Measurements from ENCODE around the gene CCDC68. TPM values are rescaled to one million over a fixed set of nuclear protein-coding genes. Genes with fewer than 3 reads are reported as not detected.
"Not testable (repeated sequence)": the region's sequence is repeated elsewhere in the genome, so short reads cannot be mapped to it uniquely, and the experiment has no call there.

Gene CCDC68
- total RNA-seq, 1 donor from 2014 or later, result 0.33 TPM

GRCh38 chr18:54973046-54973445 lies 13.8 kb upstream of the CCDC68 start:
- H3K4me3 Mint-ChIP-seq, result no peak overlapping the region
- DNase-seq, result no peak
- H3K4me1 Mint-ChIP-seq, result no peaks in the 10 kb centered on the region
- TF ChIP-seq CTCF (IDR thresholded peaks at IDR 0.05), result no peak
- intact Hi-C loops (cut with micrococcal nuclease), result no loop called here
- ChIA-PET CTCF (no interaction called here), POLR2A (no interaction called here)
- no peaks in the 10 kb centered on the region for H3K36me3 Mint-ChIP-seq (ENCODE audit: low read depth)
- peaks cover 4% of the 10 kb centered on the region for H3K9me3 Mint-ChIP-seq
- no peaks in the 10 kb centered on the region for H3K27me3 Mint-ChIP-seq
- no peak overlapping the region for H3K27ac Mint-ChIP-seq
- ATAC-seq (ENCODE audit: low read depth), result no peak

DNA sequence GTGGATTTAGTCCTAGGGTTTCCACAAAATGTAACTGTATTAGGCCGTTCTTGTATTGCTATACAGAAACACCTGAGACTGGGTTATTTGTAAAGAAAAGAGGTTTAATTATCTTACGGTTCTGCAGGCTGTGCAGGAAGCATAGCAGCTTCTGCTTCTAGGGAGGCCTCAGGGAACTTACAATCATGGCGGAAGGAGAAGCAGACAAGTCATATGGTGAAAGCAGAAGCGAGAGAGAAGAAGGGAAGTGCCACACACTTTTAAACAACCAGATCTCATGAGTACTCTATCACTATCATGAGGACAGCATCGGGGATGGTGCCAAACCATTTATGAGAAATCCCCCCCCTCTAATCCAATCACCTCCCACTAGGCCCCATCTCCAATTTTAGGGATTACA lies 9.5 kb upstream of the CCDC68 start:
- Mint-ChIP-seq H3K4me3 (no peak overlapping the region), H3K4me1 (peaks cover 7% of the 10 kb centered on the region), H3K9me3 (peaks cover 4% of the 10 kb centered on the region), H3K27ac (no peak overlapping the region), H3K27me3 (peaks cover 3% of the 10 kb centered on the region), H3K36me3 (ENCODE audit: low read depth) (no peaks in the 10 kb centered on the region)
- CTCF ChIA-PET, result no interaction called here
- POLR2A ChIA-PET, result no interaction called here
- TF ChIP-seq CTCF (IDR thresholded peaks at IDR 0.05), result no peak
- DNase-seq (no peak), ATAC-seq (ENCODE audit: low read depth) (peak; percentile 21)
- intact Hi-C loops (cut with micrococcal nuclease), result no loop called here

DNA sequence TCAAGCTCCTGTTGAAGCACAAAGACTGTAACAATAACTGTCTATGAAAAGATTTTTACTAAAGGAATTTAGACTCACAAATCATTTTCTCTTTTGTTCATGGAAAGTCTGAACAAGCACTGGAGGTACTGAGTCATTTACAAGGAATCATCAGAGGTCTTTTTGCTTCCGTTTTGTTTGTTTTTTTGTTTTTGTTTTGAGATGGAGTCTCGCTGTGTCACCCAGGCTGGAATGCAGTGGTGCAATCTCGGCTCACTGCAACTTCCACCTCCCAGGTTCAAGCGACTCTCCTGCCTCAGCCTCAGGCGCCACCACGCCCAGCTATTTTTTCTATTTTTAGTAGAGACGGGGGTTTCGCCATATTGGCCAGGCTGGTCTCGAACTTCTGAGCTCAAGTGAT lies 9.0 kb upstream of the CCDC68 start:
- H3K4me3 Mint-ChIP-seq; H3K4me1 Mint-ChIP-seq; CTCF ChIA-PET; ATAC-seq (ENCODE audit: low read depth); H3K9me3 Mint-ChIP-seq; POLR2A ChIA-PET; intact Hi-C loops (cut with micrococcal nuclease); DNase-seq; H3K27ac Mint-ChIP-seq; H3K36me3 Mint-ChIP-seq (ENCODE audit: low read depth); H3K27me3 Mint-ChIP-seq: not testable (repeated sequence)

GRCh38 chr18:54967786-54968185 lies 8.5 kb upstream of the CCDC68 start:
- no peaks in the 10 kb centered on the region for H3K36me3 Mint-ChIP-seq (ENCODE audit: low read depth)
- intact Hi-C loops (cut with micrococcal nuclease), result no loop called here
- no peak overlapping the region for H3K4me3 Mint-ChIP-seq
- H3K9me3 Mint-ChIP-seq, result peaks cover 4% of the 10 kb centered on the region
- ChIA-PET POLR2A (no interaction called here), CTCF (no interaction called here)
- no peak overlapping the region for H3K27ac Mint-ChIP-seq
- H3K4me1 Mint-ChIP-seq, result peaks cover 7% of the 10 kb centered on the region
- ATAC-seq (ENCODE audit: low read depth) (no peak), DNase-seq (no peak)
- peaks cover 9% of the 10 kb centered on the region for H3K27me3 Mint-ChIP-seq
- TF ChIP-seq CTCF (IDR thresholded peaks at IDR 0.05), result no peak

DNA sequence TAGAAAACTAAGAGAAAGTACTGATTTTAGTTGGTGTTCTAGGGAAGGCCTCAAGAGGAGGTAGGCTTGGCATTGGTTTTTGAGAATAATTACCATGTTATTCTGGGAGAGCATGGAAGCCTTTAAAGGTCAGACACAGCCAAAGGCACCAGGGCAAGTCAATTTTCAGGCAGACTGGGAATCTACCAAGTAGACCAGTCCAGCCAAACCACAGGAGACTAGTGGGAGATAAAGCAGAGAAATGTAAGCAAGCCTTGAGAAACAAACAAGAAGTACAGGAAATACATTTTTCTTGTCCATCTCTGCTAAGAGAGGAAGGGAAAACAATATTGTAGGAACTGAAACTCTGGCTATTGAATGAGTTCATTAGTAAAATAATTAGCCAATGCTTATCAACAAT lies 5.5 kb upstream of the CCDC68 start:
- CTCF ChIA-PET, result no interaction called here
- Mint-ChIP-seq H3K27me3 (peaks cover 21% of the 10 kb centered on the region), H3K36me3 (ENCODE audit: low read depth) (no peaks in the 10 kb centered on the region), H3K4me3 (no peak overlapping the region), H3K4me1 (peaks cover 10% of the 10 kb centered on the region), H3K9me3 (peaks cover 4% of the 10 kb centered on the region), H3K27ac (no peak overlapping the region)
- intact Hi-C loops (cut with micrococcal nuclease), result no loop called here
- ATAC-seq (ENCODE audit: low read depth) (no peak), DNase-seq (no peak)
- no peak for TF ChIP-seq CTCF (IDR thresholded peaks at IDR 0.05)
- POLR2A ChIA-PET, result no interaction called here

DNA sequence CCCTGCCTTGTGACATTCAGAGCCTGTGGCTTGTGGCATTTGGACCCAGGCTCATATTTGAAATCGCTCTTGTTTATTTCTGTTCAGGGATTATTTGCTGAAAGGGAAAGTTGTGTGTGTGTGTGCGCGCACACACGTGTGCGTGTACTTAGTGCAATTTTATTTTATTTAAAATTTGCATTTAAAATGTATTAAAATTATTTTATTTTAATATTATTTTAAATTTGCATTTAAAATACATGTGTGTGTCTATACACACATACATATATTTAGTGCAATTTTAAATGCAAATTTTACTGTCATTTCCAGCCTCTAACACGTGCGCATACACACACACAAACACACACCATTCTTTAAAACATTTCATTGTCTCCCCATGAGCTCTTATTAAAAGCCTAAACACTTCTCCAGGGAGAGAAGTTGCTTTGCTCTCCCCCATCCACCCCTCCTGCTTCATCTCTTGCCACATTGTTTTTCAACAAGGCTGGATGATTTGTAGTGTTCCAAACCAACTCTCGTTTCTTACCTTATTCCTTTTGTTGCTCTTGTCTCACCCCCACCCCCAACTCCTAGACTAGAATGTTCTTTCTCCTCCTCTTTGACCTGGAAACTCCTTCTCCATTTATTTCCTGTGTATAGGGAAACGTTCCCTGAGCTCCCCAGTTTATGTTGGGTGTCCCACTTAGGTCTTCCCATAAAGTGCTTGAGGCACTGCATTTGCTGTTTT lies 3.8 kb upstream of the CCDC68 start:
- Mint-ChIP-seq H3K4me1 (peaks cover 13% of the 10 kb centered on the region), H3K36me3 (ENCODE audit: low read depth) (no peaks in the 10 kb centered on the region), H3K9me3 (no peaks in the 10 kb centered on the region), H3K27me3 (peaks cover 27% of the 10 kb centered on the region), H3K27ac (no peak overlapping the region), H3K4me3 (no peak overlapping the region)
- no peak for TF ChIP-seq CTCF (IDR thresholded peaks at IDR 0.05)
- intact Hi-C loops (cut with micrococcal nuclease), result no loop called here
- CTCF ChIA-PET, result interaction anchor here (1.3 kb wide), 1 partner anchor 20 kb away, joined by 3 read pairs; no protein-coding TSS in a partner anchor
- ATAC-seq (ENCODE audit: low read depth), result no peak
- POLR2A ChIA-PET, result no interaction called here
- DNase-seq, result no peak

Data from activated B cell treated with CpG ODN at 0.5 μM for 24 hours (primary cell).